NCI-H2171 treated with DMSO at 0.1 percent for 48 hours (cell line): Measurements from ENCODE around the gene CFAP61.
"Not testable (repeated sequence)": the region's sequence is repeated elsewhere in the genome, so short reads cannot be mapped to it uniquely, and the experiment has no call there.

Source experiments
- DNase-seq: peaks from one replicate; lab custom pipeline; 2025; lab: John Stamatoyannopoulos, UW

The CFAP61 gene

GRCh38 chr20:20095114-20095872, 43.0 kb downstream of the CFAP61 start:
- DNase-seq = peak; percentile 52

GRCh38 chr20:20096421-20096820, 44.1 kb downstream of the CFAP61 start:
- DNase-seq = peak; percentile 17

GRCh38 chr20:20100881-20101280, 48.5 kb downstream of the CFAP61 start:
- DNase-seq = no peak

GRCh38 chr20:20102163-20102562, 49.8 kb downstream of the CFAP61 start:
- peak; percentile 53 for DNase-seq

- DNase-seq = no peak
Measured at GRCh38 chr20:20102716-20103258, 50.5 kb downstream of the CFAP61 start.

- DNase-seq = no peak
Measured at GRCh38 chr20:20103486-20103885, 51.2 kb downstream of the CFAP61 start.

GRCh38 chr20:20123187-20123586, 70.9 kb downstream of the CFAP61 start:
- not testable (repeated sequence) for DNase-seq

GRCh38 chr20:20130399-20130798, 78.1 kb downstream of the CFAP61 start:
- peak; percentile 96 for DNase-seq

- no peak for DNase-seq
Measured at GRCh38 chr20:20134941-20135575, 82.7 kb downstream of the CFAP61 start.

- DNase-seq = no peak
Measured at GRCh38 chr20:20136313-20136712, 84.0 kb downstream of the CFAP61 start.

- DNase-seq = no peak
Measured at GRCh38 chr20:20137851-20138250, 85.5 kb downstream of the CFAP61 start.

- DNase-seq = no peak
Measured at GRCh38 chr20:20138301-20139064, 86.2 kb downstream of the CFAP61 start.

GRCh38 chr20:20139403-20139802, 87.1 kb downstream of the CFAP61 start:
- DNase-seq = peak; percentile 74

- no peak for DNase-seq
Measured at GRCh38 chr20:20143165-20143564, 90.8 kb downstream of the CFAP61 start.

GRCh38 chr20:20143646-20144045, 91.3 kb downstream of the CFAP61 start:
- DNase-seq = no peak

- DNase-seq = no peak
Measured at GRCh38 chr20:20148779-20149178, 96.4 kb downstream of the CFAP61 start.

GRCh38 chr20:20150241-20150640, 97.9 kb downstream of the CFAP61 start:
- DNase-seq = no peak

- DNase-seq = no peak
Measured at GRCh38 chr20:20160520-20160919, 108.2 kb downstream of the CFAP61 start.

GRCh38 chr20:20161611-20162010, 109.3 kb downstream of the CFAP61 start:
- no peak for DNase-seq

GRCh38 chr20:20167698-20168097, 115.4 kb downstream of the CFAP61 start:
- DNase-seq = peak; percentile 30

- no peak for DNase-seq
Measured at GRCh38 chr20:20173254-20173653, 120.9 kb downstream of the CFAP61 start.

- DNase-seq = no peak
Measured at GRCh38 chr20:20174089-20174835, 121.9 kb downstream of the CFAP61 start.
